ENCODE measurements around the gene PHYHD1.

GRCh38 chr9:128910906-128911305 lies 9.9 kb upstream of the PHYHD1 start:
- TF ChIP-seq MAFK (IDR thresholded peaks at IDR 0.05; ENCODE audit: partially characterized antibody) (no peak), CTCF (IDR thresholded peaks at IDR 0.05) (no peak), REST (IDR thresholded peaks at IDR 0.05) (no peak), TP53 (CRISPR knock-in tag; IDR thresholded peaks at IDR 0.05) (no peak), EP300 (IDR thresholded peaks at IDR 0.05) (no peak), RAD21 (conservative IDR thresholded peaks at IDR 0.05 in 1 of 2, IDR thresholded peaks at IDR 0.05 in 1 of 2) (no peak), JUNB (IDR thresholded peaks at IDR 0.05) (no peak), NPAS2 (CRISPR knock-in tag; IDR thresholded peaks at IDR 0.05; ENCODE audit: borderline replicate concordance) (no peak), CEBPB (IDR thresholded peaks at IDR 0.05) (no peak)

All from A549 (cell line).